ENCODE results near the gene RPUSD3. TPM values are rescaled to one million over a fixed set of nuclear protein-coding genes. Genes with fewer than 3 reads are reported as not detected.

RPUSD3 gene
- total and polyA plus RNA-seq, 8 donors = 12.4 to 20.6 (median 16.3) TPM

DNA sequence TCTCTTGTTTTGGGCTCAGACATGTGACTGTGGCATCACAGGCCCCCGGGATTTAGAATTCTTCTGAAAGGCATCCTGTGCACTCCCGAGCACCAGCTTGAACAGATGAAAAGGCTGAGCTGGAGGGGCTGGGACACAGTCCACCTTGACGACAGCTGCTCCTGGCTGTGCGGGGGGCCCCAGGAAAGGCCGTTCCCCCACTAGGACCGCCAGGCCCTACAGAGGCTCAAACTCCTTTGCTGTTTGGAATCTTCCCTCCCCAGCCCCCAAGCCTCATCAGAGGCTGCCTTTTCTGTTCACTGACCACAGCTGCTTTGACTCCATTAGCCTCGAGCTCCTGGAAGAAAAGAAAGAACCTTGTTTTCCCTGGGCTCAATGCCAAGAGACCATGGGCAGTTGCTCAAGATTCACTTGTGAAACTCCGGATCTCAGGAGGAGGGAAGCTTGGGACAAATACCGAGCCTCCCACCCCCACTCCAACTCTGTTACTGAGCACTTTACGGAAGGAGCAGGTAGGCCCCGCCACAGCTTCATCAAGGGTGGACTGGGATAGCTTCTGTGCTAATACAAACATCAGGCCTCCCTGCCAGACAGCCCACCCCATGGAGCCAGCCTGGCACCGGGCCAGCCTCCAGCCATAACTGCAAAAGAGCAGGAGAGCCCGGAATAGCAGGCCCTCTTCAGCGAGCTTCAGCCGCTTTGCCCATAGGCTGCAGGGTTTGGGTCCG is 20.6 kb upstream of the RPUSD3 start:
- no peak for FAIRE-seq
- no peak overlapping the region for H3K27ac ChIP-seq
- no peaks in the 10 kb centered on the region for H3K27me3 ChIP-seq
- peak in 3 of 6 donors; percentile 52 to 73 (median 65) for DNase-seq
- no peaks in the 10 kb centered on the region for H3K4me1 ChIP-seq
- no peak overlapping the region for H3K4me3 ChIP-seq
- intact Hi-C loops (cut with DNase I) = no loop called here
- H3K36me3 ChIP-seq = no peaks in the 10 kb centered on the region
- TF ChIP-seq, protein P1, sequence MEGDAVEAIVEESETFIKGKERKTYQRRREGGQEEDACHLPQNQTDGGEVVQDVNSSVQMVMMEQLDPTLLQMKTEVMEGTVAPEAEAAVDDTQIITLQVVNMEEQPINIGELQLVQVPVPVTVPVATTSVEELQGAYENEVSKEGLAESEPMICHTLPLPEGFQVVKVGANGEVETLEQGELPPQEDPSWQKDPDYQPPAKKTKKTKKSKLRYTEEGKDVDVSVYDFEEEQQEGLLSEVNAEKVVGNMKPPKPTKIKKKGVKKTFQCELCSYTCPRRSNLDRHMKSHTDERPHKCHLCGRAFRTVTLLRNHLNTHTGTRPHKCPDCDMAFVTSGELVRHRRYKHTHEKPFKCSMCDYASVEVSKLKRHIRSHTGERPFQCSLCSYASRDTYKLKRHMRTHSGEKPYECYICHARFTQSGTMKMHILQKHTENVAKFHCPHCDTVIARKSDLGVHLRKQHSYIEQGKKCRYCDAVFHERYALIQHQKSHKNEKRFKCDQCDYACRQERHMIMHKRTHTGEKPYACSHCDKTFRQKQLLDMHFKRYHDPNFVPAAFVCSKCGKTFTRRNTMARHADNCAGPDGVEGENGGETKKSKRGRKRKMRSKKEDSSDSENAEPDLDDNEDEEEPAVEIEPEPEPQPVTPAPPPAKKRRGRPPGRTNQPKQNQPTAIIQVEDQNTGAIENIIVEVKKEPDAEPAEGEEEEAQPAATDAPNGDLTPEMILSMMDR (IDR thresholded peaks at IDR 0.05) = no peak
- 67 to 69% methylated on average over 16 of the region's 16 CpGs for WGBS, 2 donors
- H3K9me3 ChIP-seq = no peaks in the 10 kb centered on the region
- ATAC-seq = peak in 2 of 4 donors; percentile 8 to 14

DNA sequence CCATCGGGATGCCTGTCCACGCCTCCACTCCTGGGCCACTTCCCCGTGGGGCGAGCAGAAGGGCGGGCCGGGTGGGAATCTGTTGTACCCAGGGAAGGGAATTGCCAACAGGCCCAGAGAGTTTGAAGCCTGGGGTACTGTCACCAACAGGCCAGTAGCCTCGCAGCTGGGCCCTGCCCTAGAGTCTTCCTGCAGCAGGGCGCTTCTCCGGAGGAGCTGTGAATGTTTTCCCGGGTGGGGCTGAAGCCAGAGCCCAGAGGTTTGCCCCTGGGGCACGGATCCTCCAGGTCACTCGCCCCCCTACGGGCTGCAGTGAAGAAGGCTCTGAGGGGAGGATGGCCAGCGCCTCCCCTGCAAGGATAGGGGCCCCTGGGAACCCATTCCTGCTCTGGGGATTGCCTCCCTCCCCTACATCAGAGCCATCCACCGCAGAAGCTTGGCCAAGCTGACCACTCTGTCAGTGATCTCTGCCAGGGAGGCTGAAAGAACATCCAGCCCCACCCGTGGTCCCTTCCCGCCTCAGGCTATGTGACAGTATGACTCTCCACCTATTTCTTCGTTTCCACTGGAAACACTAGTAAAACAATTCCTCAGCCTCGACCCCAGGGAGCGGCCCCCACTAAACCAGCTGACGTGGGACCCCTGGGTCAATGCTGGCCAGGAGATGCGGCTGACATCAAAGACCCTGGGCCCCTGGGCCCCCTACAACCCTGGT is 19.4 kb upstream of the RPUSD3 start:
- 72 to 77% methylated on average over 22 of the region's 22 CpGs for WGBS, 2 donors
- Histone ChIP-seq H3K9me3 (no peaks in the 10 kb centered on the region), H3K4me1 (no peaks in the 10 kb centered on the region), H3K4me3 (peak overlapping the region in 3 of 4 donors; percentile 18 to 52 (median 48)), H3K36me3 (no peaks in the 10 kb centered on the region), H3K27me3 (no peaks in the 10 kb centered on the region), H3K27ac (no peak overlapping the region)
- DNase-seq (peak in 1 of 6 donors; percentile 57), FAIRE-seq (no peak), ATAC-seq (peak in 3 of 4 donors; percentile 19 to 33 (median 23))
- intact Hi-C loops (cut with DNase I) = no loop called here
- TF ChIP-seq, protein P1 (IDR thresholded peaks at IDR 0.05) = no peak

DNA sequence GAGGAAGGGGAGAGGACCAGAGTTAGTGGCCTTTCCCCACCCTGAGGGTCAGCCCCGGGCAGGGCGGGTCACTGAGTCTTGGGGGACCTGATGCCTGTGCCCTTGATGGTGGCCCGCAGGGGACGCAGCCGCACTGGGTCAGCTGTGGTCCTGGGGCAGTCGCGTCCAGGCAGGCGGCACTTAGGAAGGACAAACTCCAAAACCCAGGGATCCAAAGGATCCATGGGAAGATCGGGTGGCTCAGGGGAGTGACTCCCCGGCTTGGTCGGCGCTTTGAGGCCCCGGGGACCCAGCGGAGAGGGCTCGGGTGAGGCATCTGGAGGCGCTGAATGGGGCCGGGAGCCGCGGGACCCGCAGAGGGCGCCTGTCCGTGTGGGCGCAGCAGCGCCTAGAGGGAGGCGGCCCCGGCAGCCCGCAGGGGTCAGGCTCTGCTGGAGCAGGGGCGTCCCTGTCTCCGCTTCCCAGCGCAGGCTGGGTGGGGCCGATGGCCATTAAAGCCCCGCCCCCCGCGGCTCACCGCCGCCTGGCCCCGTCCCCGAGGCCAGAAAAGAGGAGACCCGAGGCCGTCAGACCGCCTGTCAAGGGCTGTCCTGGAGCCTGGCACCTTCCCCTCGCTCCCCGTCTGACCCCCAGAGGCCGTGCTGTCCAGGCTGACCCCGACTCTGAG is 18.7 kb upstream of the RPUSD3 start:
- Histone ChIP-seq H3K9me3 (no peaks in the 10 kb centered on the region), H3K27ac (no peak overlapping the region), H3K4me3 (peak overlapping the region in 3 of 4 donors; percentile 18 to 52 (median 48)), H3K4me1 (no peaks in the 10 kb centered on the region), H3K36me3 (no peaks in the 10 kb centered on the region), H3K27me3 (no peaks in the 10 kb centered on the region)
- ATAC-seq (peak; percentile 88 to 97 (median 90)), FAIRE-seq (no peak), DNase-seq (peak; percentile 37 to 85 (median 60))
- WGBS, 2 donors = 9 to 17% methylated on average over 31 to 45 of the region's 45 CpGs
- TF ChIP-seq, protein P1 (IDR thresholded peaks at IDR 0.05) = peak in 3 of 4 donors; percentile 14 to 35 (median 19)
- intact Hi-C loops (cut with DNase I) = no loop called here

DNA sequence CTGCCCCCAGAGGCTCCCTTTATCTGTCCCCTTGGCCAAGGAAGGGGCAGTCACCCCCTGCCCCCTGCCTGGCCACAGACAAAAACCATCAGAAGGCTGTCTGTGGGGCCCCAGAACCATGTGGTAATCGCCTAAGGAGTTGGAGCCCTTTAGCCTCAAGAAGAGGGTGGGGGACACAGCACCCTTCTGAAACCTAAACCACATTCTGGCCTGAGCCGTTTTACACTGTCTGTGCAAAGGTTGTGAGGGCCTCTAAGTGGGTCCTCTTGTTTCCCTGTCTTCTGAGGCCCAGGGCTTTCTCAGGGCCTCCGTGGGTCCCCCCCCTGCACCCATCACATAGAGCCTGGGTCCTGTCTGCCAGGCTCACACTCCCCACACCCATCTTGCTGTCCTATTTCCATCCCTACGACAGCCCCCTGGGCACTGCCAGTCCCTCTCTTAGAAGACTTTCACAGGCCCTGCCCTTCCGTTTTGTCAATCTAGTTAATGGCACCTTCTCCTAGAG is 17.9 kb upstream of the RPUSD3 start:
- no peak for ATAC-seq
- Histone ChIP-seq H3K27me3 (no peaks in the 10 kb centered on the region), H3K4me3 (no peak overlapping the region), H3K36me3 (no peaks in the 10 kb centered on the region), H3K27ac (no peak overlapping the region), H3K9me3 (no peaks in the 10 kb centered on the region), H3K4me1 (no peaks in the 10 kb centered on the region)
- no peak for DNase-seq
- TF ChIP-seq, protein P1 (IDR thresholded peaks at IDR 0.05) = no peak
- FAIRE-seq = no peak
- intact Hi-C loops (cut with DNase I) = no loop called here
- WGBS, 2 donors = 84 to 92% methylated on average over 5 of the region's 5 CpGs

Data from pancreas (tissue), 10 donors.